NCI-H774 (cell line): Measurements from ENCODE around the gene PYCARD.

Experiments used
- DNase-seq: peaks from one replicate; lab custom pipeline; 2025; lab: John Stamatoyannopoulos, UW

PYCARD gene

GRCh38 chr16:31190818-31191444 lies 11.6 kb downstream of the PYCARD start:
- DNase-seq = no peak

GRCh38 chr16:31190061-31190460 lies 12.5 kb downstream of the PYCARD start:
- DNase-seq = no peak

- DNase-seq = no peak
Measured at GRCh38 chr16:31189412-31189778, 13.2 kb downstream of the PYCARD start.

- no peak for DNase-seq
Measured at GRCh38 chr16:31188450-31189411, 13.8 kb downstream of the PYCARD start.

- DNase-seq = no peak
Measured at GRCh38 chr16:31187808-31188189, 14.8 kb downstream of the PYCARD start.

GRCh38 chr16:31186930-31187807 lies 15.4 kb downstream of the PYCARD start:
- DNase-seq = no peak

- no peak for DNase-seq
Measured at GRCh38 chr16:31186176-31186575, 16.4 kb downstream of the PYCARD start.

GRCh38 chr16:31185339-31185738 lies 17.2 kb downstream of the PYCARD start:
- DNase-seq = no peak

- no peak for DNase-seq
Measured at GRCh38 chr16:31184888-31185287, 17.7 kb downstream of the PYCARD start.

GRCh38 chr16:31183432-31184428 lies 18.8 kb downstream of the PYCARD start:
- DNase-seq = no peak

- DNase-seq = no peak
Measured at GRCh38 chr16:31182391-31182790, 20.2 kb downstream of the PYCARD start.

- DNase-seq = no peak
Measured at GRCh38 chr16:31181102-31181830, 21.3 kb downstream of the PYCARD start.

GRCh38 chr16:31179747-31180459 lies 22.7 kb downstream of the PYCARD start, which contains the start of gene FUS:
Gene FUS (plus strand): TSS chr16:31180139. CDS start chr16:31180215, 76 bp downstream.
- peak; percentile 85 for DNase-seq

GRCh38 chr16:31179219-31179746 lies 23.3 kb downstream of the PYCARD start:
- no peak for DNase-seq

GRCh38 chr16:31177136-31177535 lies 25.4 kb downstream of the PYCARD start:
- no peak for DNase-seq

- DNase-seq = peak; percentile 50
Measured at GRCh38 chr16:31170048-31170447, 32.5 kb downstream of the PYCARD start.

- DNase-seq = no peak
Measured at GRCh38 chr16:31168848-31169247, 33.7 kb downstream of the PYCARD start.

GRCh38 chr16:31167315-31167714 lies 35.2 kb downstream of the PYCARD start:
- no peak for DNase-seq

GRCh38 chr16:31157136-31157535 lies 45.4 kb downstream of the PYCARD start:
- no peak for DNase-seq
